ENCODE results near the gene ALDH1B1. TPM values are rescaled to one million over a fixed set of nuclear protein-coding genes. Genes with fewer than 3 reads are reported as not detected.

ALDH1B1 gene
- polyA plus RNA-seq, 1 of the 3 experiments (the other 2 are of a cell fraction): 16.5 TPM

GRCh38 chr9:38358390-38359296, 33.9 kb upstream of the ALDH1B1 start:
- no peaks in the 10 kb centered on the region for H4K20me1 ChIP-seq (ENCODE audit: insufficient read depth)
- no peak overlapping the region for H3K27ac ChIP-seq (ENCODE audit: low read depth in 2 of 2, low read length in 1 of 2)
- no peaks in the 10 kb centered on the region for H3F3A ChIP-seq (replicated peaks; ENCODE audit: insufficient read depth)
- DNase-seq: no peak
- H3K4me3 ChIP-seq (ENCODE audit: low read depth in 2 of 2, low read length in 1 of 2): no peak overlapping the region
- H3K36me3 ChIP-seq (replicated peaks in 1 of 2; ENCODE audit: control insufficient read depth in 1 of 2, insufficient read depth in 2 of 2, low read length in 1 of 2): no peaks in the 10 kb centered on the region
- H3K4me2 ChIP-seq: no peak overlapping the region
- H3K9me3 ChIP-seq: no peaks in the 10 kb centered on the region
- ChIA-PET POLR2A (no interaction called here), CTCF (interaction anchor here (0.9 to 7.2 kb wide), 10 partner anchors 13 to 454 kb away, joined by 3 to 124 read pairs (median 4); no protein-coding TSS in a partner anchor)
- WGBS (ENCODE audit: low lambda C conversion rate): 52% methylated on average over 9 of the region's 9 CpGs
- H3K79me2 ChIP-seq (ENCODE audit: insufficient read depth): no peaks in the 10 kb centered on the region
- H3K4me1 ChIP-seq (ENCODE audit: control insufficient read depth in 1 of 2, insufficient read depth in 2 of 2, low read depth in 1 of 2, low read length in 1 of 2): peaks cover 0 to 27% of the 10 kb centered on the region in 2 experiments; a peak in 2 of 4 replicates
- H3K9ac ChIP-seq: no peak overlapping the region
- no peaks in the 10 kb centered on the region for H3K9me2 ChIP-seq
- H2AFZ ChIP-seq (ENCODE audit: low read depth): no peak overlapping the region
- TF ChIP-seq EZH2phosphoT487 (IDR thresholded peaks at IDR 0.05; ENCODE audit: borderline replicate concordance, low read depth): no peak
- TF ChIP-seq JUND (IDR thresholded peaks at IDR 0.05): no peak
- no peak for TF ChIP-seq MEF2A (IDR thresholded peaks at IDR 0.05; ENCODE audit: borderline replicate concordance, low read depth)
- TF ChIP-seq SIN3A (IDR thresholded peaks at IDR 0.05; ENCODE audit: borderline replicate concordance, low read depth, low read length): no peak
- TF ChIP-seq TCF12 (IDR thresholded peaks at IDR 0.05): no peak
- TF ChIP-seq RXRA (IDR thresholded peaks at IDR 0.05; ENCODE audit: borderline replicate concordance, low read depth): no peak
- TF ChIP-seq MAX (IDR thresholded peaks at IDR 0.05; ENCODE audit: low read depth): no peak
- no peak for TF ChIP-seq CHD2 (IDR thresholded peaks at IDR 0.05; ENCODE audit: low read length, partially characterized antibody)
- H3K27me3 ChIP-seq (ENCODE audit: insufficient read depth): no peaks in the 10 kb centered on the region

- WGBS (ENCODE audit: low lambda C conversion rate): 68% methylated on average over 6 of the region's 6 CpGs
- H4K20me1 ChIP-seq (ENCODE audit: insufficient read depth): no peaks in the 10 kb centered on the region
- ChIA-PET CTCF (interaction anchor here (1.2 to 7.2 kb wide), 3 partner anchors 41 to 455 kb away, joined by 3 to 124 read pairs (median 7); no protein-coding TSS in a partner anchor), POLR2A (no interaction called here)
- H3K9ac ChIP-seq: no peak overlapping the region
- DNase-seq: no peak
- peaks cover 0 to 27% of the 10 kb centered on the region in 2 experiments; a peak in 2 of 4 replicates for H3K4me1 ChIP-seq (ENCODE audit: control insufficient read depth in 1 of 2, insufficient read depth in 2 of 2, low read depth in 1 of 2, low read length in 1 of 2)
- no peaks in the 10 kb centered on the region for H3F3A ChIP-seq (replicated peaks; ENCODE audit: insufficient read depth)
- no peak overlapping the region for H3K4me3 ChIP-seq (ENCODE audit: low read depth in 2 of 2, low read length in 1 of 2)
- H3K9me3 ChIP-seq: no peaks in the 10 kb centered on the region
- H3K36me3 ChIP-seq (replicated peaks in 1 of 2; ENCODE audit: control insufficient read depth in 1 of 2, insufficient read depth in 2 of 2, low read length in 1 of 2): no peaks in the 10 kb centered on the region
- no peaks in the 10 kb centered on the region for H3K27me3 ChIP-seq (ENCODE audit: insufficient read depth)
- H3K79me2 ChIP-seq (ENCODE audit: insufficient read depth): no peaks in the 10 kb centered on the region
- no peaks in the 10 kb centered on the region for H3K9me2 ChIP-seq
- H2AFZ ChIP-seq (ENCODE audit: low read depth): no peak overlapping the region
- TF ChIP-seq SIN3A (IDR thresholded peaks at IDR 0.05; ENCODE audit: borderline replicate concordance, low read depth, low read length): no peak
- no peak for TF ChIP-seq MEF2A (IDR thresholded peaks at IDR 0.05; ENCODE audit: borderline replicate concordance, low read depth)
- TF ChIP-seq RCOR1 (IDR thresholded peaks at IDR 0.05; ENCODE audit: low read length): no peak
- no peak for TF ChIP-seq GABPA (IDR thresholded peaks at IDR 0.05; ENCODE audit: low read depth)
- no peak for TF ChIP-seq IRF3 (IDR thresholded peaks at IDR 0.05; ENCODE audit: low read depth, low read length)
- TF ChIP-seq TCF12 (IDR thresholded peaks at IDR 0.05): no peak
- no peak for TF ChIP-seq PBX3 (IDR thresholded peaks at IDR 0.05)
- no peak for TF ChIP-seq JUND (IDR thresholded peaks at IDR 0.05)
- no peak for TF ChIP-seq EP300 (IDR thresholded peaks at IDR 0.05; ENCODE audit: borderline replicate concordance in 1 of 2, low read depth in 1 of 2, low read length in 1 of 2)
- TF ChIP-seq SMC3 (IDR thresholded peaks at IDR 0.05; ENCODE audit: low read depth, low read length): no peak
- no peak for TF ChIP-seq CHD2 (IDR thresholded peaks at IDR 0.05; ENCODE audit: low read length, partially characterized antibody)
- TF ChIP-seq REST (IDR thresholded peaks at IDR 0.05; ENCODE audit: low read depth, low read length): no peak
- TF ChIP-seq RXRA (IDR thresholded peaks at IDR 0.05; ENCODE audit: borderline replicate concordance, low read depth): no peak
- H3K27ac ChIP-seq (ENCODE audit: low read depth in 2 of 2, low read length in 1 of 2): no peak overlapping the region
- no peak overlapping the region for H3K4me2 ChIP-seq
Measured at GRCh38 chr9:38359297-38359653, 33.2 kb upstream of the ALDH1B1 start.
